Nephron (organoid): ENCODE measurements around the gene IFRD2.

Experiments
- H3K27ac Mint-ChIP-seq, 3 experiments: 2 replicates each; pipeline ENCODE4 v1.8.0; 2020; ENCODE audit warnings: mixed read lengths in 3 of 3, mild to moderate bottlenecking in 2 of 3, moderate library complexity in 1 of 3
- H3K27me3 Mint-ChIP-seq: 2 replicates; pipeline ENCODE4 v1.8.0; 2021; ENCODE audit warnings: low read depth, mild to moderate bottlenecking, moderate library complexity, mixed read lengths
- H3K36me3 Mint-ChIP-seq: 2 replicates; pipeline ENCODE4 v1.8.0; 2020; ENCODE audit warnings: low read depth, mixed read lengths
- H3K4me1 Mint-ChIP-seq: 2 replicates; pipeline ENCODE4 v1.8.0; 2020; ENCODE audit warnings: mixed read lengths
- H3K4me3 Mint-ChIP-seq, 3 experiments: 2 replicates each; pipeline ENCODE4 v1.8.0; 2020; ENCODE audit warnings: mild to moderate bottlenecking in 3 of 3, mixed read lengths in 3 of 3, moderate library complexity in 2 of 3
- H3K9me3 Mint-ChIP-seq: 2 replicates; pipeline ENCODE4 v1.8.0; 2020; ENCODE audit warnings: mixed read lengths
- TF ChIP-seq, protein P1 (sequence below), 3 experiments: fragments of 200-600 bp; sonication (generic); IDR thresholded peaks; one replicate each; pipeline ENCODE4 v1.5.0; 2021; ENCODE audit warnings: antibody characterized with exemption in 3 of 3; ENCODE audit not compliant: unreplicated experiment in 3 of 3

Gene IFRD2

DNA sequence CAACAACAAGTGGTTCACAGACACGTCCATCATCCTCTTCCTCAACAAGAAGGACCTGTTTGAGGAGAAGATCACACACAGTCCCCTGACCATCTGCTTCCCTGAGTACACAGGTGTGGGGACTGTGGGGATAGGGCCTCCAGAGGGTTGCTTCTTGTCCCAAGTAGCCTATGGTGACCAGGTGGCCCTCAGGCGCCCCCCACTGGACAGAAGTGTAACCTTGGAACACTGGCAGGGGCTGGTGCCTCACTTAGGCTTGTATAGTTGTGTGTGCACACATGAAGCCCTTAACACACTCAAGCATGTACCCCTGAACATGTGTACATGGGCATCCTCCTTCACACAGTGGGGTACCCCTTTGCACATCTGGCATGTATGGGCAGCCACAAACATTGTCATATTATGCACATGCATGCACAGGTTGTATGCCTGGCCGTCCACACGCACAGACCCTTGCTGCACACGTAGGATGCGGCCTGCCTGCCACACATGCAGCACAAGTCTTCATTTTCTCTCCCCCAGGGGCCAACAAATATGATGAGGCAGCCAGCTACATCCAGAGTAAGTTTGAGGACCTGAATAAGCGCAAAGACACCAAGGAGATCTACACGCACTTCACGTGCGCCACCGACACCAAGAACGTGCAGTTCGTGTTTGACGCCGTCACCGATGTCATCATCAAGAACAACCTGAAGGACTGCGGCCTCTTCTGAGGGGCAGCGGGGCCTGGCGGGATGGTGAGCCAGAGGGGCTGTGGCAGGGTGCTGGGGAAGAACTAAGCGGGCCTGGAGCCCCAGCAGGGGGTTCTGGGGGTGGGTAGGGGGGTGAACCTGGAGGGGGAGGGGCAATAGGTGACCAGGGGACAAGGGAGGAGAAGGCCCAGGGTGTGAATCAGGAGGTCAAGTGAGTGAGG, 35.0 kb downstream of the IFRD2 start:
- Mint-ChIP-seq H3K27me3 (no peaks in the 10 kb centered on the region), H3K36me3 (peaks cover 20% of the 10 kb centered on the region), H3K4me1 (peaks cover 32% of the 10 kb centered on the region), H3K4me3 (peak overlapping the region in 1 of 3 experiments; percentile 21), H3K9me3 (no peaks in the 10 kb centered on the region), H3K27ac (peak overlapping the region; percentile 19 to 96 (median 65))
- TF ChIP-seq, protein P1, sequence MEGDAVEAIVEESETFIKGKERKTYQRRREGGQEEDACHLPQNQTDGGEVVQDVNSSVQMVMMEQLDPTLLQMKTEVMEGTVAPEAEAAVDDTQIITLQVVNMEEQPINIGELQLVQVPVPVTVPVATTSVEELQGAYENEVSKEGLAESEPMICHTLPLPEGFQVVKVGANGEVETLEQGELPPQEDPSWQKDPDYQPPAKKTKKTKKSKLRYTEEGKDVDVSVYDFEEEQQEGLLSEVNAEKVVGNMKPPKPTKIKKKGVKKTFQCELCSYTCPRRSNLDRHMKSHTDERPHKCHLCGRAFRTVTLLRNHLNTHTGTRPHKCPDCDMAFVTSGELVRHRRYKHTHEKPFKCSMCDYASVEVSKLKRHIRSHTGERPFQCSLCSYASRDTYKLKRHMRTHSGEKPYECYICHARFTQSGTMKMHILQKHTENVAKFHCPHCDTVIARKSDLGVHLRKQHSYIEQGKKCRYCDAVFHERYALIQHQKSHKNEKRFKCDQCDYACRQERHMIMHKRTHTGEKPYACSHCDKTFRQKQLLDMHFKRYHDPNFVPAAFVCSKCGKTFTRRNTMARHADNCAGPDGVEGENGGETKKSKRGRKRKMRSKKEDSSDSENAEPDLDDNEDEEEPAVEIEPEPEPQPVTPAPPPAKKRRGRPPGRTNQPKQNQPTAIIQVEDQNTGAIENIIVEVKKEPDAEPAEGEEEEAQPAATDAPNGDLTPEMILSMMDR (IDR thresholded peaks at IDR 0.05; ENCODE audit: unreplicated experiment in 3 of 3): peak; percentile 34 to 42 (median 35)

DNA sequence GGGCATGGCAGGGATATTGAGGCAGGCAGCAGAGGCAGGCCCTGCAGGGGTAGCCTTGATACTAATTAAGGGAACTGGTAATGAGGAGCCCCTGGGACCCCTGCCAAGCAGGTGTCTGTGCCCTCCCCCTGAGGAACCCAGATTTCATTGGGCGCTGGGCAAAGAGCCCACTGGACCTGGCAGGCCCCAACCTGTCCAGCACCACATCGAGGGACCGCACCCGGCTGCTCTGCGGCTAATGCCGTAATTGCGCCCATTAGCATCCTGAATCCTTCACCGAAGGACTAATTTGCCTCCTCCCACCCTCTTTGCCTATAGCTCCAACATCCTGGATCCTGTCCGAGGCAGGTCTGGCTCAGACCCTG, 37.0 kb downstream of the IFRD2 start:
- TF ChIP-seq, protein P1 (IDR thresholded peaks at IDR 0.05; ENCODE audit: unreplicated experiment in 3 of 3): no peak
- Mint-ChIP-seq H3K4me1 (peaks cover 33% of the 10 kb centered on the region), H3K27me3 (no peaks in the 10 kb centered on the region), H3K27ac (no peak overlapping the region), H3K4me3 (no peak overlapping the region), H3K9me3 (no peaks in the 10 kb centered on the region), H3K36me3 (peaks cover 25% of the 10 kb centered on the region)

DNA sequence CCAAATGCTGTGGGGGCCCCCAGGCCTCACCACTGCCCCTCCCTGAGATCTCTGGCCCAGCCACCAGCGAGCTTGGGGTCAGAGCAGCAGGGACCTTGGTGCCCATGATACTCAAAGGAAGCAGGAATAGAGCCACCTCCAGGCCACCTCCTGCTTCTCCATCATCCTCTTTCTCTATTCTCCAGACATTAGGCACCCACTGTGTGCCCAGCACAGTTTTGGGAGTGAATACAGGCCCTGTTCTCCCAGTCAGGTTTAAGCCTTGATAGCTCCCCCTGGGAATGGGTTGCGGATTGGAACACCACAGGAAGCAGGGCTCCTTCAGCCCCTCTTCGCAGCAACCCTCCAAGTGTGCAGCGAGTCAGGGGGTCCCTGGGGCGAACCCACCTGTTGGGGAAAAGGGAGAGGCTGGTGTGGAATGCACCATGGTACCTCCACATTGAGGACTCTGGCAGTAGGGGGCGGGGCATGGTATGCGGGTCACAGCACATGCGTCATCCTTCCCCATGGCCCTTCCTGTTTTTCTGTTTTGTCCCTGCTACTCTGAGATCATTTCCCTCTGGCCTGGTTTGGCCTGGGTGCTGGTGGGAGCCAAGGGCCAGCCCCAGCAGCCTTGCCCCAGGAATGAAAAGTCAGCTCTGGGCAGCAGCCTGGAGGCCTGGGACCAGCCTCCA, 37.5 kb downstream of the IFRD2 start:
- TF ChIP-seq, protein P1 (IDR thresholded peaks at IDR 0.05; ENCODE audit: unreplicated experiment in 3 of 3): no peak
- H3K4me3 Mint-ChIP-seq: no peak overlapping the region
- peaks cover 28% of the 10 kb centered on the region for H3K36me3 Mint-ChIP-seq
- H3K27me3 Mint-ChIP-seq: no peaks in the 10 kb centered on the region
- no peaks in the 10 kb centered on the region for H3K9me3 Mint-ChIP-seq
- no peak overlapping the region for H3K27ac Mint-ChIP-seq
- H3K4me1 Mint-ChIP-seq: peaks cover 34% of the 10 kb centered on the region

DNA sequence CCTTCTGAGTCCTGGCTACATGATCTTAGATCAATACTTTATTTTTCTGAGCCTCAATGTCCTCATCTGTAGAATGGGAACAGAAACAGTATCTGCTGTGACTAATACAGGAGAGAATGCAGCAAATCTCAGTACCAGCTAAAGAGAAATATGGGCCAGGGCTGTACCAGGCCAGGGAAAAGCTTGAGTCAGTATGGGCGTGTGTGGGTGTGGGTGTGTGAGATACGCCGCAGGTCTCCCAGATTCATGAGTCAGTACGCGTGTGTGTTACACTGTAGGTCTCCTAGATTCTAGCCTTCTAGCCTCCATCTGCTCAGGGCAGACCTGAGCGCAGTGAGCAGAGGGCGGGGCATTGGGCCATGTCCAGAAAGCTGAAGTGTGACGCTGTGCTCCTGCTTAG, 41.0 kb downstream of the IFRD2 start:
- peak overlapping the region in 1 of 3 experiments; percentile 55 for H3K27ac Mint-ChIP-seq
- TF ChIP-seq, protein P1 (IDR thresholded peaks at IDR 0.05; ENCODE audit: unreplicated experiment in 3 of 3): no peak
- no peak overlapping the region for H3K4me3 Mint-ChIP-seq
- peaks cover 15% of the 10 kb centered on the region for H3K36me3 Mint-ChIP-seq
- no peaks in the 10 kb centered on the region for H3K9me3 Mint-ChIP-seq
- H3K27me3 Mint-ChIP-seq: no peaks in the 10 kb centered on the region
- H3K4me1 Mint-ChIP-seq: peaks cover 28% of the 10 kb centered on the region

DNA sequence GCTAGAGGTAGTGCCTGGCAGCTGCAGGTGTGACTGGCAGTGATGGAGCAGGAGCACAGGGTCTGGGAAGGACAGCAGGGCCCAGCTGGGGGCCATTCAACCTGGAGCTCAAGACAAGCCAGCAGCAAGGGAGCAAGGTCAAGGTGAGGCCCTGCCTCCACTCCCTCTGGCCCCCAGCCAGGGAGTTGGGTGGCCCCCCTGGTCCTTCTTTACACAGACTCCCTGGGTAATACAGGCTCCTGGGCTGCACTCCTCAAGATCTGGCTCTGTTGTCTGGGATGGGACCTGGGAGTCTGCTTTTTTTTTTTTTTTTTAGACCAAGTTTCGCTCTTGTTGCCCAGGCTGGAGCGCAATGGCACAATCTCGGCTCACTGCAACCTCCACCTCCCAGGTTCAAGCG, 41.7 kb downstream of the IFRD2 start:
- Mint-ChIP-seq H3K27ac (no peak overlapping the region), H3K4me3 (no peak overlapping the region), H3K27me3 (no peaks in the 10 kb centered on the region), H3K9me3 (no peaks in the 10 kb centered on the region), H3K36me3 (peaks cover 12% of the 10 kb centered on the region), H3K4me1 (peaks cover 35% of the 10 kb centered on the region)
- TF ChIP-seq, protein P1 (IDR thresholded peaks at IDR 0.05; ENCODE audit: unreplicated experiment in 3 of 3): no peak
